ENCODE data around the gene CA5A.

Gene CA5A

DNA sequence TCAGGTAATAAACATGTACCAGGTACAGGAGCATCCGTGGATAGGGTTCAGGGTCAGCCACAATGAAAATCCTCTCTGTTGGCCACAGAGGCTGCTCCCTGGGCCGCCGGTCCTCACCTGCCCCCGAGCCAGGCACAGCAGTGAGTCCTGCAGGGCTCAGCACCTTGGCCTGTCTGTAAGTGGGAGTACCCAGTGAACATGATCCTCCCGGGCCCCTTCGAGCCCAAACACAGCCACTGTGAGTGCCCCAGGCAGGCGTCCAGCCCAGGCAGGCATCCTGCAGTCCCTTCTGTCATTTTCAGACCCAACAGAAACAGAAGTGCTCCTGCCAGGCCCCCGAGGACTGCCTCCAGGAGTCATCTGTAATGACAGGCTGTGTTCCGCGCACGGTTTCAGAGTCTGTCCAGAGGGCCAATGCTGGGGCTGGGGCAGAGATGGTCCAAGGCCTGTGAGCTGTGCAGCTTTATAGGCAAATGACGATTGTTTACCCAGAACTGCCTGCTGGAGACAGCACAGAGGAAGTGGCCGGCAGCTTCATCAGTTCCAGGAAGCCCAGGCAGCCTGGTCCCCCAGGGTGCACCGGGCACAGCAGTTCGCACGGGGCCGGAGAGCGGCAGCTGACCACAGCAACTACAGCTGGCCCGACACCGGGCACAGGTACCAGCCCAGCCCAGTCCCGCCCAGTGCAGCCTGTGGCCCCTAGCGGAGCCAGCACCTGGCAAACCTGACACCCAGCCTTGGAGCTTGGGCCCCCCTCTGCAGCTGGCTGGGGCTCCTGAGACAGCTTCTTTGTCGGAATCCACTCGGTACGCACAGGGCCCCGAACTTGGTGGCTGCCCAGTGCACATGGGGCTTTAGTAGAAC lies 80.2 kb downstream of the CA5A start:
- Histone ChIP-seq H3K36me3 (ENCODE audit: insufficient read depth, low read length) (peaks cover 5% of the 10 kb centered on the region), H3K4me1 (ENCODE audit: insufficient read depth, low read length) (peaks cover 27% of the 10 kb centered on the region), H3K9ac (ENCODE audit: low read depth, low read length) (no peak overlapping the region), H3K9me3 (ENCODE audit: control insufficient read depth, insufficient read depth, low read length) (no peaks in the 10 kb centered on the region)

DNA sequence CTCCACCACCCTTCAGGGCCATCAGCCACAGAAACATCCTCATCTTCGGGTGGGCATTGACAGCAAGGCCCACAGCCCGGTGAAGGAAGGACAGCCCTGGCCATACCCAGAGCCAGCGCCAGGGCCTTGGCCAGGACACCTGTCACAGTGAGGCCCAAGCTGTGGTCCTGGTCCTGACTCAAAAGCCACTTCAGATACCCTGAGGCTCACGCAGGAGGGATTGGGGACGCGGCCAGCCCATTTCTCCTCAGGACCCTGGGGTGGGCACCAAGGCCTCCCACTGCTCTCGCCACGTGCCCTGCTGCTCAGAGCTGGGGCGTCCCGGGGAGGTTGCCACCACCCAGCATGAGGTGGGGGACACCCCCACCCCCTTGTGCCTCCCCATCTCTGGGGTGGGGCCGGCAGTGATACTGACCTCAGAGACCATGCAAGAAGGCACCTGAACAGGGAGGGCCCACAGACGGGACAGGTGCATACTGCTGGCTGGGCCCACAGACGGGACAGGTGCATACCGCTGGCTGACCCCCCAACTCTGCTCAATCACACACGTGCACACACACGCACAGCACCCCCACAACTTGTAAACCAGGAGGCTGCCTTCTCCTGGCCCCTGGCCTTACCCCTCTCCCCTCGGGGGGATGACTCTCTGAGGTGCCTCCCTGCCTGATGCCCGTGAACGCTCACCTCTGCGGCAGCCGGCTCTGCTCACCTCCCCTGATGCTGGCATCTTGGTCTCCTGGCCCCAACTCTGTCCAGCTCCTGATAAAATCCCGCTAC lies 81.2 kb downstream of the CA5A start:
- Histone ChIP-seq H3K9ac (ENCODE audit: low read depth, low read length) (no peak overlapping the region), H3K4me1 (ENCODE audit: insufficient read depth, low read length) (peaks cover 28% of the 10 kb centered on the region), H3K9me3 (ENCODE audit: control insufficient read depth, insufficient read depth, low read length) (no peaks in the 10 kb centered on the region), H3K36me3 (ENCODE audit: insufficient read depth, low read length) (peaks cover 8% of the 10 kb centered on the region)

DNA sequence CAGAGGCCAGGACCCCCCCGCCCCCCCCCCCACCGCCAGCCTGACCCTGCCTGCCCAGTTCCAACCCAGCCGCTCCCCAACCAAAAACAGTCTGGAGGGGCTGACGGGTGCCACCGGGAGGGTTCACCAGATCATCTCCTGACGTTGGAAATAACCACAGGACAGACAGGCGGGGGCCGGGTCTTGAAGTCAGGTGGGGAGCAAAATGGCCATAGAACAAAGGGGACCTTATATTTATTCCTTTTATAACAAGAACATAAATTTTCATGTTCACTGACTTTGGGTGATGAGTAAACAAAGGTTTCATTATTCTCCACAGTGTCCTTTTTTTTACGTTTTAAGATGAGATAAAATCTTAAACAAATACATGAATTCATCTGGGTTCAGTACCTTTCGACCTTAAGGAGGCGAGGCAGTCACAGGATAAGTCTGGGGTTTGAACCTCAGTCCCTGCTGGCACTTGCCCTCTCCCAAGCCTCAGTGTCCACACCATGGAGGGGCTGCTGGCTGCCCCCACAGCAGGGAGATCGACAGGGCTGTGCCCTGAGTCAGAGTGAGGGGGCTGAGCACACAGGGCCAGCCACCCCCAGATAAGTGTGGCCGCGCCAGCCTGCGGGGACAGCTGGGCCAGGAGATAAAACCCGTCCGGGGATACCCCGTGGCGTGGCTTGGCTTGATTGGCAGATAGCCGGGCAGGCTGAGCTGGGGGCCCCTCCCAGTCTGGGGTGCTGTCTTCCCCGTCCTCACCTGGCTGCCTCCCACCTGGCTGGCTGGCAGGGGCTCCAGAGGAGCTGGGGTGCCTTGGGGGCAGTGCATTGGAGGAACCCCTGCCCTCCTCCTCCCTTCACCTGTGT lies 82.0 kb downstream of the CA5A start:
- Histone ChIP-seq H3K9ac (ENCODE audit: low read depth, low read length) (no peak overlapping the region), H3K9me3 (ENCODE audit: control insufficient read depth, insufficient read depth, low read length) (no peaks in the 10 kb centered on the region), H3K36me3 (ENCODE audit: insufficient read depth, low read length) (peaks cover 13% of the 10 kb centered on the region; the same call in 1 of the 2 replicates), H3K4me1 (ENCODE audit: insufficient read depth, low read length) (peaks cover 28% of the 10 kb centered on the region)

DNA sequence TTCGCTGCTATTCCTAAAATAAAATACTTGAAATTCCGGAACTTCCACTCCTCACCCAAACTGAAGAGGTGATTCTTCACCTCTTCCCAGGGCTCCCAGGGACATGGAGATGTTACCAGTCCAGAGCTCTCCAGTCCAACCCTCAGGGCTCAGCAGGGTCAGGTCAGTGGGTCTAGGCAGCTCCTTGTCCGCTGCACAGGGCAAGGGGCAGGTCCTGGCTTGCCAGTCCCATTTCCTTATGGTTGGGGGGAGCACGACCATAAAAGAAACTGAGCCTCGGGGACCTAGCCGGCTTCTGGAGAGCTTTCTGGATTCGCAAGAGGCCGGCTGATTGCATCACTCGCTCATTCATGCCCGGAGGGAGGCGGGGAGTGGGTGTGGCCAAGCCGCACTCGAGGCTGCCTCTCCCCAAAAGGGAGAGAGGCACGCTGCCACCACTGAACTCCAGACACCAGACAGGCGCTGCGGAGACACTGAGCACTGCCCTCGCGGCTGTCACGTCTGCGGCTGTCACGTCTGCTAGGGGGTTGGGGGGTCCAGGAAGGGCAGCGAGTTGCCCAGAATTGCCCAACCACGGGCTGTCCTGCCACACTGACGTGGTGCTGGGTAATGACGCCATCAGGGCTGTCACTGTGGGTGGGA lies 82.8 kb downstream of the CA5A start:
- Histone ChIP-seq H3K9ac (ENCODE audit: low read depth, low read length) (no peak overlapping the region; the same call in 1 of the 2 replicates), H3K36me3 (ENCODE audit: insufficient read depth, low read length) (peaks cover 19% of the 10 kb centered on the region; the same call in 1 of the 2 replicates), H3K4me1 (ENCODE audit: insufficient read depth, low read length) (peaks cover 28% of the 10 kb centered on the region), H3K9me3 (ENCODE audit: control insufficient read depth, insufficient read depth, low read length) (no peaks in the 10 kb centered on the region)

DNA sequence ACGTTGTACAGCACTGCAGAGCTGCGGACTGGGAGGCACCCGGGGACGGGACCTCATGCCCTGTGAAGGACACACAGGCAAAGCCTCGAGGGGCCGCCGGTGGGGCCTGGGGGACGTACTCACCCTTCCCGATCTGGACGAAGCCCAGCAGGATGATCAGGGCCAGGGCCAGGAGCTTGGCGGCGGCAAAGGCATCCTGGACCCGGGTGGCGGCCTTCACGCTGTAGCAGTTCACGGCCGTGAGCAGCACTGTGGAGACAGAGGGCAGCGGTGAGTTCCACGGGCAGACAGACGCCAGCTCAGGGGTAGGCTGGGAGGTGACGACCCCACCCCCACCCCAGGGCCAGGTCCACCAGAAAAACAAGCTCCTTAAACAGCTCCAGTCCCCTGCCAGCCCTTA lies 84.7 kb downstream of the CA5A start:
- H3K9ac ChIP-seq (ENCODE audit: low read depth, low read length), result peak overlapping the region; percentile 7; the same call in 1 of the 2 replicates
- H3K9me3 ChIP-seq (ENCODE audit: control insufficient read depth, insufficient read depth, low read length), result no peaks in the 10 kb centered on the region
- H3K36me3 ChIP-seq (ENCODE audit: insufficient read depth, low read length), result peaks cover 19% of the 10 kb centered on the region
- H3K4me1 ChIP-seq (ENCODE audit: insufficient read depth, low read length), result peaks cover 28% of the 10 kb centered on the region

DNA sequence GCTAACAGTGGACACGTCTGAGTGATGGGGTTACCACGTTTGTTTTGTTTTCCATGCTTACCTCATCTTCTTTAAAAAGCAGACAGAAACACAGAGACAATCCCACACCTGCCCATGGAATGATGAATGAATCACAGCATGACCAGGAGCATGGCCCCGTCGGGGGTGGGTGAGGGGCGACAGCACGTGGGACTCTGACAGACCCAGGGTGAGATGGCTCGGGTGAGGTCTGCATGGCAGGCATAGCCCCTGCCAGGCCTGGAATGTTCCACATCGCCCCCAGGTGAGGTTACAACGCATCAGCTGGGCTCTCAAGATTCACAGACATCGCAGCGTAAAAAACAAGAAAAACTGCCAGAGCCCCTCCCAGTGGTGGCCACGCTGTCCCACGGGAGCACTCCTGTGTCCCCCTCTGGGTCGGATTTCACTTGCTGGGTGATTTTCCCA lies 85.2 kb downstream of the CA5A start:
- Histone ChIP-seq H3K4me1 (ENCODE audit: insufficient read depth, low read length) (peaks cover 28% of the 10 kb centered on the region), H3K36me3 (ENCODE audit: insufficient read depth, low read length) (peaks cover 19% of the 10 kb centered on the region), H3K9ac (ENCODE audit: low read depth, low read length) (no peak overlapping the region), H3K9me3 (ENCODE audit: control insufficient read depth, insufficient read depth, low read length) (no peaks in the 10 kb centered on the region)

DNA sequence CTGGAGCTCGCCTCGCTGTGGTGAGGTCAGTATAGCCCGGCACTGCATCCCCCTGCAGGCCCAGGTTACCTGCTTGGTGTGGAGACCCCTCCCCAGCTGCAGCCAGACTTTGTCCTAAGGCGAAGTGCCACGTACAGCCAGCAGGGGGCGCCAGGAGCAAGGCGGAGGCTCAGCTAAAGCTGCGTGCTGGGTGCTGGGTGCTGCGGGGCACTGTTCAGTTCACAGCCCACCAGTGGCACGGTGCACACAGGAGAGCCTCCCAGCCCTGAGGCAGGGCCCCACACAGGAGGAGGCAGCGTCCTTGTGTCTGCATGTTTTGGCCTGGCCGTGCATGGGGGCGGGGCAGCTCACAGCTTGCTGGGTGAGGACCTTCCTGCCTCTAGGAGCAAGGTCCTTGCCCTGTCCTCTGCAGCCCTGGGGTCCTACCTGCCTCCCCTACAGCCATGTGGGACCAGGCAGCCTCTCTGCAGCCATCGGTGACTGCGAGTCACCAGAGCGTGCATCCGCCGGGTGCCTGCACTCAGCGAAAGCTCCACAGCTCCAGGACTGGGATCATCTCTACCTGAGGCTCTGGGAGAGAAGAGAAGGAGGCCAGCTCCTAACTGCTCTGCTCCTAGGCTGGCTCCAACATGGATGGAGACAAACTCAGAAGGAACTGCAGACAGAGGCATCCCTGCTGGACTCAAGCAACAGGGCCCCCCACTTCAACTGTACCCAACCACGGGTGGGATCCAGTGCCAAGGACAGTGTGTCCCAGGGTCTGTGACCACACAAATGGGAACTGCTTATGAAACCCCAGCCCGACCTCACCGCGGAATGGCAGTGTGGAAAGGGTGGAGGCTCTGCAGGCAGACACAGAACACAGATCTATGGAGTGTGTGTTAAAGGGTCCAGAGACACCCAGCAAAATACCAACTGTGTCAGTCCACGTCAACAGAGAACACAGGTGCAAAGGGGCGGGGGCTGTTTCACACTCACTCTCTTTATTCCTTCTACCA lies 86.0 kb downstream of the CA5A start:
- Histone ChIP-seq H3K9me3 (ENCODE audit: control insufficient read depth, insufficient read depth, low read length) (no peaks in the 10 kb centered on the region), H3K4me1 (ENCODE audit: insufficient read depth, low read length) (peaks cover 28% of the 10 kb centered on the region), H3K36me3 (ENCODE audit: insufficient read depth, low read length) (peaks cover 19% of the 10 kb centered on the region), H3K9ac (ENCODE audit: low read depth, low read length) (no peak overlapping the region)

DNA sequence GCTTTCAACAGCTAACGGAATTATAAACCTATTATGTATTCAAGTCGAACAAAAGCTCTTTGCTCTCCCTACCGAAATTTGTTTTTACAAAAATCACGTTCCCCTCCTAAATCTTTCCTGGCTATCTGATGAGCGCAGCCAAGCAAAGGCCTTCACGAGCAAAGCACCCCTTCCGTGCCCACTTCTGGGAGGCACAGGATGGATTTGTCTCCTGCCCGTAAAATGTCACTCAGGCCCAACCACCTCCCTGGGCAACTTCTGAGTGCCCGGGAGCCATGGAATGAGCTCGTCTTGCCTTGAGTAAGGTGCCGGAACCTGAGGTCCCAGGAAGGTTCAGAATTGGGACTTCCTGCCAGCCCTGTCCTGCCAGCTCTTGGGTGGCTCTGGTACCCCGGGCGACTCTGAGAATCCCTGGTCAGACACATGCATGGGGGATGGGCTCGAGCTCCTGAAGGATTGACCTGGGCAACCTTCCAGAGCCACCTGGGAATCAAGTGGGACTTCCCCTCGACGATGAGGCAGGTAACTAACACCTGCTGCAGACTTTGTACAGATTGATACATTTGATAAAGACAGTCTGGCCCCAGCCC lies 86.8 kb downstream of the CA5A start:
- H3K9me3 ChIP-seq (ENCODE audit: control insufficient read depth, insufficient read depth, low read length), result no peaks in the 10 kb centered on the region
- H3K9ac ChIP-seq (ENCODE audit: low read depth, low read length), result no peak overlapping the region
- peaks cover 25% of the 10 kb centered on the region for H3K4me1 ChIP-seq (ENCODE audit: insufficient read depth, low read length)
- H3K36me3 ChIP-seq (ENCODE audit: insufficient read depth, low read length), result peaks cover 15% of the 10 kb centered on the region; the same call in 1 of the 2 replicates

DNA sequence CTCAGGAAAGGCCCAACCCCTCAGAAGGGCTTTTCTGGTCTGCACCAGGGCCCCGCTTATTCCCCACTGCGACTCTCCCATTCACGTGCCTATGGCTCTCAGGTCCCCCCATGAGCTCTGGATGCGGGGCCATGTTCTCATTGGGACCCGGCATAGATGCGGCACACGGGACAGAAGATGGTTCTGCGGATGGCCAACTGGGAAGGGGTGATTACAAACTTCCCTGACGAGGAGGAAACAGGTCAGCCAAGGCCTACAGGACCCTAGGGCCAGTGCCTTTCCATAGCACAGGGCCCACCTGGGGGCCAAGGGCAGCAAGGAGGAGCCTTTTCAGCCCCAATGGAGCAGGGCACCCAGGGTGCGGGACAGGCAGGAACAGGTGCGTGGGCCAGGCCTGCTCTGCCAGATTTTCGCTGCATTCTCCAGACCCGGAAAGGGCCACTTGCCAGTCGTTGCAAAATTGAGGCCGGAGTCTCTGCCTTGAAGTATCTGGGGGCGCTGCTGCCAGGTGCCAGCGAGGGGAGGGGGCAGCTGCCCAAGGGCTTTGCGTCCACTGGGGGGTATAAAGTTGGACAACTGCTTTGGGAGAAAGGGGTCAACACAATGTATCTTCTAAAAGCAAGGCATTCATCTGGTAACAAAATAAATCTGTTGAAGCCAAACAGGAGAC lies 87.5 kb downstream of the CA5A start:
- H3K36me3 ChIP-seq (ENCODE audit: insufficient read depth, low read length), result peaks cover 15% of the 10 kb centered on the region; the same call in 1 of the 2 replicates
- H3K4me1 ChIP-seq (ENCODE audit: insufficient read depth, low read length), result peaks cover 20% of the 10 kb centered on the region
- no peak overlapping the region for H3K9ac ChIP-seq (ENCODE audit: low read depth, low read length)
- no peaks in the 10 kb centered on the region for H3K9me3 ChIP-seq (ENCODE audit: control insufficient read depth, insufficient read depth, low read length)

DNA sequence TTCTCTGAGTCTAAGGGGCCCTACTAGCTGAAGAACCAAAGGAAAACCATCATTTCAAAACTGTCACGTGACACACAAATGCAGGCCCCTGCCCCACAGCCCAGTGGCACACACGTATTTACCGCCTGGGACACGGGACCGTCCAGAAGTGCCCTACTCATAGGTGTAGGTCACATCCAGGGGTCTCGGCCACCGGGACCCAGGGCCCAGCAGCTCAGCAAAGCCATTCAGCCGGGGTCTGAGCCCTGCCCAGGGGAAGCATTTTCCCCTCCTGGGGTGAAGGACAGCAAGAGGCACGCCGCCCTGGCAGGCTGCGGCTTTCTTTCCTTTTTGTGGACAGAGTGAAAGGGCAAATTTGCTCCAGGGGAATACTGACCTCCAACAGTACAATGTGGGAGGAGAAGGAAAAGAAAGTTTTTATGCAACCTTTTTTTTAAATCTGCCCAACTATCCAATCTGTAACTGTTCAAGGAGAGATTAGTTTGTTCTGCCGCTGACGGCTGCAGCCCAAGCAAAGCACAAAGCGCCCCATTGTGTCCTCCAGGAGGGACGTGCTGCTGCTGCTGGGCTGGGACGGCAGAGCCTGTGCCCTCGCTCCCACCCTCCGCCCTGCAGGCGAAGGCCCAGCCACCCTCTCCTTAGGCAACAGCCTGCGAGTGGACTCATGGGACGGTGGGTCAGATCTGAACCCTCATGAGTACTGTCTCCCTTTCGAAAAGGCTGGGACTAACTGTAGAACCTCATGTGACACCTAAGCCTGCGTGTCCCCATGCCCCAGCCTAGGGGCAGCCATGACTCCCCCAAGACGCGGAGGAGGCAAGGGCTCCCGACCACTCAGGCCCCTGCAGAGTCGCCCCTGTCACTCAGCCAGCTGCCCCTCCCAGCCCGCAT lies 88.3 kb downstream of the CA5A start:
- H3K36me3 ChIP-seq (ENCODE audit: insufficient read depth, low read length), result peaks cover 15% of the 10 kb centered on the region; the same call in 1 of the 2 replicates
- no peaks in the 10 kb centered on the region for H3K9me3 ChIP-seq (ENCODE audit: control insufficient read depth, insufficient read depth, low read length)
- peaks cover 16% of the 10 kb centered on the region for H3K4me1 ChIP-seq (ENCODE audit: insufficient read depth, low read length)
- no peak overlapping the region; the same call in 1 of the 2 replicates for H3K9ac ChIP-seq (ENCODE audit: low read depth, low read length)

DNA sequence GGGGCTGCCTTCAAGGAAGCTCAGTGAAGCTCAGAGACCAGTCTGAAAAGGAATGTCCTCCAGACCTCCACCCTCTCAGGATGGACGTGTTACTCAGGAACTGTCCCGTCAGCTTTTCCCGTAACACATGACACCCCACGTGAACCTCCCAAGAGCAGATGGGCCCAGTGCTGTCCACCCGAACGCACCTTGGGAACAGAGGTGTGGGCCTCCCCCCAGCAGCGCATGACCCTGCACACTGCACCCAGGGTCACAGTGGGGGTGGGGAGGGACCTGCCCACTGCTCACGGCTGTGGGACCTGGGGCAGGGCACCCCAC lies 88.9 kb downstream of the CA5A start:
- H3K4me1 ChIP-seq (ENCODE audit: insufficient read depth, low read length), result peaks cover 10% of the 10 kb centered on the region; the same call in 1 of the 2 replicates
- no peak overlapping the region for H3K9ac ChIP-seq (ENCODE audit: low read depth, low read length)
- peaks cover 16% of the 10 kb centered on the region; the same call in 1 of the 2 replicates for H3K36me3 ChIP-seq (ENCODE audit: insufficient read depth, low read length)

More for the DNA sequence above, 88.9 kb downstream of the CA5A start:
- no peaks in the 10 kb centered on the region for H3K9me3 ChIP-seq (ENCODE audit: control insufficient read depth, insufficient read depth, low read length)

Measured in ES-I3 (cell line).